ENCODE measurements around the gene VSTM2B.

VSTM2B gene

GRCh38 chr19:29520390-29520789, 5.4 kb upstream of the VSTM2B start (continued):
- TF ChIP-seq, protein P1, sequence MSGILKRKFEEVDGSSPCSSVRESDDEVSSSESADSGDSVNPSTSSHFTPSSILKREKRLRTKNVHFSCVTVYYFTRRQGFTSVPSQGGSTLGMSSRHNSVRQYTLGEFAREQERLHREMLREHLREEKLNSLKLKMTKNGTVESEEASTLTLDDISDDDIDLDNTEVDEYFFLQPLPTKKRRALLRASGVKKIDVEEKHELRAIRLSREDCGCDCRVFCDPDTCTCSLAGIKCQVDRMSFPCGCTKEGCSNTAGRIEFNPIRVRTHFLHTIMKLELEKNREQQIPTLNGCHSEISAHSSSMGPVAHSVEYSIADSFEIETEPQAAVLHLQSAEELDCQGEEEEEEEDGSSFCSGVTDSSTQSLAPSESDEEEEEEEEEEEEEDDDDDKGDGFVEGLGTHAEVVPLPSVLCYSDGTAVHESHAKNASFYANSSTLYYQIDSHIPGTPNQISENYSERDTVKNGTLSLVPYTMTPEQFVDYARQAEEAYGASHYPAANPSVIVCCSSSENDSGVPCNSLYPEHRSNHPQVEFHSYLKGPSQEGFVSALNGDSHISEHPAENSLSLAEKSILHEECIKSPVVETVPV (CRISPR knock-in tag; IDR thresholded peaks at IDR 0.05): no peak
- no peak for TF ChIP-seq TSHZ2 (CRISPR knock-in tag; IDR thresholded peaks at IDR 0.05)

GRCh38 chr19:29521291-29522075, 4.3 kb upstream of the VSTM2B start:
- ATAC-seq: no peak
- TF ChIP-seq, protein P2, sequence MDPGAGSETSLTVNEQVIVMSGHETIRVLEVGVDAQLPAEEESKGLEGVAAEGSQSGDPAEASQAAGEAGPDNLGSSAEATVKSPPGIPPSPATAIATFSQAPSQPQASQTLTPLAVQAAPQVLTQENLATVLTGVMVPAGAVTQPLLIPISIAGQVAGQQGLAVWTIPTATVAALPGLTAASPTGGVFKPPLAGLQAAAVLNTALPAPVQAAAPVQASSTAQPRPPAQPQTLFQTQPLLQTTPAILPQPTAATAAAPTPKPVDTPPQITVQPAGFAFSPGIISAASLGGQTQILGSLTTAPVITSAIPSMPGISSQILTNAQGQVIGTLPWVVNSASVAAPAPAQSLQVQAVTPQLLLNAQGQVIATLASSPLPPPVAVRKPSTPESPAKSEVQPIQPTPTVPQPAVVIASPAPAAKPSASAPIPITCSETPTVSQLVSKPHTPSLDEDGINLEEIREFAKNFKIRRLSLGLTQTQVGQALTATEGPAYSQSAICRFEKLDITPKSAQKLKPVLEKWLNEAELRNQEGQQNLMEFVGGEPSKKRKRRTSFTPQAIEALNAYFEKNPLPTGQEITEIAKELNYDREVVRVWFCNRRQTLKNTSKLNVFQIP (CRISPR knock-in tag; IDR thresholded peaks at IDR 0.05; ENCODE audit: borderline replicate concordance, low read depth): no peak
- TF ChIP-seq BACH2 (CRISPR knock-in tag; IDR thresholded peaks at IDR 0.05; ENCODE audit: borderline replicate concordance) (no peak), ISL1 (CRISPR knock-in tag; IDR thresholded peaks at IDR 0.05) (no peak), CSDC2 (CRISPR knock-in tag; IDR thresholded peaks at IDR 0.05) (no peak), TCF4 (CRISPR knock-in tag; IDR thresholded peaks at IDR 0.05; ENCODE audit: borderline replicate concordance) (no peak), GLIS3 (CRISPR knock-in tag; IDR thresholded peaks at IDR 0.05) (no peak), SNAI2 (CRISPR knock-in tag; IDR thresholded peaks at IDR 0.05) (no peak), OSR1 (CRISPR knock-in tag; IDR thresholded peaks at IDR 0.05) (no peak), ESRRG (CRISPR knock-in tag; IDR thresholded peaks at IDR 0.05) (no peak), RARB (CRISPR knock-in tag; IDR thresholded peaks at IDR 0.05) (no peak), ZNF565 (CRISPR knock-in tag; conservative IDR thresholded peaks at IDR 0.05; ENCODE audit: low read depth) (no peak), TSHZ2 (CRISPR knock-in tag; IDR thresholded peaks at IDR 0.05) (no peak), ZFP3 (CRISPR knock-in tag; IDR thresholded peaks at IDR 0.05) (no peak), PPARA (CRISPR knock-in tag; IDR thresholded peaks at IDR 0.05; ENCODE audit: borderline replicate concordance) (no peak), ZFP30 (CRISPR knock-in tag; IDR thresholded peaks at IDR 0.05) (no peak)
- TF ChIP-seq, protein P1 (CRISPR knock-in tag; IDR thresholded peaks at IDR 0.05): no peak

GRCh38 chr19:29523568-29523967, 2.2 kb upstream of the VSTM2B start:
- TF ChIP-seq GLIS3 (CRISPR knock-in tag; IDR thresholded peaks at IDR 0.05) (no peak), ZFP30 (CRISPR knock-in tag; IDR thresholded peaks at IDR 0.05) (no peak)
- no peak for ATAC-seq

All from SK-N-SH treated with all-trans-retinoic acid at 6 μM for 48 hours (cell line).